ENCODE data around the gene DYNLT1.
"Not testable (repeated sequence)": the region's sequence is repeated elsewhere in the genome, so short reads cannot be mapped to it uniquely, and the experiment has no call there.

The DYNLT1 gene

DNA sequence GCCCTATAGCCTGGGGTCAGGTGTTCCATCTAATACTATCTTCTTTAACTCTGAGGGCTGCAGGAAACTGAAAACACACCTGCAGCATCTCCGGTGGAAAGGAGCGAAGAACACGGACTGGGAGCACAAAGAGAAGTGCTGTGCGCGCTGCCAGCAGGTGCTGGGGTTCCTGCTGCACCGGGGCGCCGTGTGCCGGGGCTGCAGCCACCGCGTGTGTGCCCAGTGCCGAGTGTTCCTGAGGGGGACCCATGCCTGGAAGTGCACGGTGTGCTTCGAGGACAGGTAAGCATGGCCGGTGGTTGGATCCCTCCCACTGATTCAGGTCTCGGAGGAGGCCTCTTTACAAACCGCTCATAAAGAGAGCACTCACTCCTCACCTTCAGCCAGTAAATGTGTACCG lies 20.8 kb upstream of the DYNLT1 start:
- Histone ChIP-seq H4K20me1 (peaks cover 6% of the 10 kb centered on the region; the same call in 1 of the 2 replicates), H3K27ac (no peak overlapping the region), H3K9me3 (no peaks in the 10 kb centered on the region), H3K9ac (no peak overlapping the region), H3K4me2 (no peak overlapping the region), H3K4me3 (no peak overlapping the region), H3K36me3 (no peaks in the 10 kb centered on the region), H3K27me3 (peaks cover 81% of the 10 kb centered on the region), H3K4me1 (peaks cover 11% of the 10 kb centered on the region; the same call in 1 of the 2 replicates)
- no peak for TF ChIP-seq Cebpa-rat (IDR thresholded peaks at IDR 0.05)

DNA sequence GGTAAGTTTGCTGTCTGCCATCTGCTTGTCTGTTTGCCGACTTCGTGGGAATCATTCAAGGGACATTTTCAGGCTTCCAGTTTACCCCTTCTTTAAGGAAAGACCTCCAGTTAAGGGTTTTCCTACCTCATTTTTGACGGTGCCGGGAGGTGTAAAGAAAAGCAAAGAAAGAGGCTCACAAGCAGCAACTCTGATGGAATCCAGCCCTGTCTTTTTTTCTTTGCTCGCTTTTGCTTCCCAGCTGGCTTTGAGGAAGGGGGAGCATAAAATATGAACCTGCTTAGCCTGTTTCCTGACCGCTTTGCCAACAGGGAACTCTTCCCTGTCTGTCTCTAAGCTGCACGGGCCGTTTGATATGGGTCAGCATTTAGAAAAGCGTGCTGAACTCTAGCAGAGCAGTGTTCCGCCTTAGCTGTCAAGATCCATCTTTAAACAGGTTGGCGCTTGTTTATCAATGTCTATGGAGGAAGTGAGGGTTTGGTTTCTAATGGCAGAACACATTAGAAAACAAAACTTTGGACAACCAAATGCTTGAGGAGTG lies 19.2 kb upstream of the DYNLT1 start:
- Histone ChIP-seq H4K20me1 (peaks cover 6% of the 10 kb centered on the region; the same call in 1 of the 2 replicates), H3K9ac (no peak overlapping the region), H3K27ac (no peak overlapping the region), H3K9me3 (no peaks in the 10 kb centered on the region), H3K4me3 (no peak overlapping the region), H3K27me3 (peaks cover 72% of the 10 kb centered on the region), H3K36me3 (no peaks in the 10 kb centered on the region), H3K4me1 (peaks cover 11% of the 10 kb centered on the region; the same call in 1 of the 2 replicates), H3K4me2 (no peak overlapping the region)
- TF ChIP-seq Cebpa-rat (IDR thresholded peaks at IDR 0.05), result no peak

DNA sequence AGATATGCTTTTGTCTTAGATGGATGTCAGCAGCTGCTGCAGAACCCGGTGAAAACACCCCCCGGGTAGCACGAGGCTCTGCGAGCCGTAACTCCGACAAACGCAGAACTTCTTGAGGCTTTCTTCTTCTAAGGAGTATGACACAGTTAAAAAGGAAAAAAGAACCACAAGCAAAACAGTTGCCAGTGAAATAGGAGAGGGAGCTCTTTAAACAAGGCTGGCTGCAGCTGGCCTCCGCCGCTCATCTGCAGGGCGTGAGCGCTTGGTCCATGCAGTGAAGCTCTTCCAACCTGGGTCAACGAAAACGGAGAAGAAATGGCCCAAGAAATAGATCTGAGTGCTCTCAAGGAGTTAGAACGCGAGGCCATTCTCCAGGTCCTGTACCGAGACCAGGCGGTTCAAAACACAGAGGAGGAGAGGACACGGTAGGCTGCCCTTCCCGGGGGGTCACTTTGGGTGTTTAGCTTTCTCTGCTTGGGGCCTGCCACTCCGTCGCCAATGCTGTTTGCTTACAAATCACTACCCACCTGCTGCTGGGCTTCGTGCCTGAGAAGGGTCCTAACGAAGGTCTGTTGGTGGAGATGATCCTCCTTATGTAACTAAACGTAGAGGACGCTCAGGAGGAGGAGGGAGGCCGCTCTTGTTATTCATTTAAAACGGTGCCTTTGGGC lies 18.5 kb upstream of the DYNLT1 start:
- Histone ChIP-seq H3K9me3 (no peaks in the 10 kb centered on the region), H3K36me3 (no peaks in the 10 kb centered on the region), H3K27ac (no peak overlapping the region), H3K4me2 (peak overlapping the region; percentile 17; the same call in 1 of the 2 replicates), H3K4me1 (peaks cover 11% of the 10 kb centered on the region; the same call in 1 of the 2 replicates), H4K20me1 (peaks cover 6% of the 10 kb centered on the region; the same call in 1 of the 2 replicates), H3K27me3 (peaks cover 66% of the 10 kb centered on the region), H3K9ac (no peak overlapping the region), H3K4me3 (no peak overlapping the region)
- TF ChIP-seq Cebpa-rat (IDR thresholded peaks at IDR 0.05), result no peak

DNA sequence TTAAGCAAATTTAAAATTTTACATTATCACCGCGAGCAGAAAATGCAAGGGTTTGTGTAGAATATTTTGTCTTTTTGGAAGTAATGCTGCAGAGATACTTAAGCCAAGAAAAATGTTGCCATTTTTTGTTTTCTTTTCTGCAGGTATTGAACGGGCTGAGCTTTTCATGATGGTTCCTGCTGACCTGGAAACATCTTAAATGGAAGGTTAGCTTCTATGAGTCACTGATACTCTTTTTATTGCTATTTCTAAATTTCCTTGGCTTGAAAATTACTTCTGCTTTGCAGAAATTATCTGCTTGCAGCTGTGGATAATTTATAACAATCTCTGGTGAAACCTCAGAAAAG lies 18.0 kb upstream of the DYNLT1 start:
- peaks cover 61% of the 10 kb centered on the region for H3K27me3 ChIP-seq
- no peak overlapping the region for H3K4me3 ChIP-seq
- no peak overlapping the region for H3K4me2 ChIP-seq
- H3K9ac ChIP-seq, result no peak overlapping the region
- peaks cover 6% of the 10 kb centered on the region; the same call in 1 of the 2 replicates for H4K20me1 ChIP-seq
- H3K4me1 ChIP-seq, result peaks cover 11% of the 10 kb centered on the region; the same call in 1 of the 2 replicates
- H3K9me3 ChIP-seq, result no peaks in the 10 kb centered on the region
- no peak for TF ChIP-seq Cebpa-rat (IDR thresholded peaks at IDR 0.05)
- H3K36me3 ChIP-seq, result no peaks in the 10 kb centered on the region
- H3K27ac ChIP-seq, result no peak overlapping the region

DNA sequence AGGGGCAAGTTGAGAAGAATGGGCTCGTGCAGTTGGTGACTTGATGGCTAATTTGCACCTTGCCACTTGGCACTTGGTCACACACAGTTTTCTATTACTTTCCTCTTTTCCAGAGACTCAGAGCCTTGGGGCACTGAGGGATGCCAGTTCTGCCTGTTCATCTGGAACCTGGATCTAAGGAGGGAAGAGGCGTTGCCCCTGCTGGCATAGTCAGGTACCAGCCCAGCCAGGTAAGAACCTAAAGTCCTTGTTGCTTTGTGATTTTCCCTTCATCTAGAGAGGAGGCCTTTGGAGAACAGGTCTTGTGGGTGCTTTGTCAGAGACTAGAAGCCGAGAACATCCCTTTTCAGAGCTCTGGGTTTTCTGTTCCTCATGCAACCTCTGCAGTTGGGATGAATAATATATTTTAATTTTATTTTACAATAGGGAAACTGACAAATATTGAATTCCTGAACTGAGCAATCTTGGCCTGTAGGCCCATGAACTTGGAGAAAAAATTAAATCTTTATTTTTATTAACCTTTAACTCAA lies 16.7 kb upstream of the DYNLT1 start:
- no peak overlapping the region for H3K27ac ChIP-seq
- H3K9me3 ChIP-seq, result no peaks in the 10 kb centered on the region
- H3K9ac ChIP-seq, result no peak overlapping the region
- peaks cover 6% of the 10 kb centered on the region; the same call in 1 of the 2 replicates for H3K4me1 ChIP-seq
- H3K4me2 ChIP-seq, result no peak overlapping the region
- no peaks in the 10 kb centered on the region for H3K36me3 ChIP-seq
- no peak overlapping the region for H3K4me3 ChIP-seq
- no peak for TF ChIP-seq Cebpa-rat (IDR thresholded peaks at IDR 0.05)
- peaks cover 48% of the 10 kb centered on the region for H3K27me3 ChIP-seq
- H4K20me1 ChIP-seq, result no peaks in the 10 kb centered on the region; the same call in 1 of the 2 replicates

DNA sequence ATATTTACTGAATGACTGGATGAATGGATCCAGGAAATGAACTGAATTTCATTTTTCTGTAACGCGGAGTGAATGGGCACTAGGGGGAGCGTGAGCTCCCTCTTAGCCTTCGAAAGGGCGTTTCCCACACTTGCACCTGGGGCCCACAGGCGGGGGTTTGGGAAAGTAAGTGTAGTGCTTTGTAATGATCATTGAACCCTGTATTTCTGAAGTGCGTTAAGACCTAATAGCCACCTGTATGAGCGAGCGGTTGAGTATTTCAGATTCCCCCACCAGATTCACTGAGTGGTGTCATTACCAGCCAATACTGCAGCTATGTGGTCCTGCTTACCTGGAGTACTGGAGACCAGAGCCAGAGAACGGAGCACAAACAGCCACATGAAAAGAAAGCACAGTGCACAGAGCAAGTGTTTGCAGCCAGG lies 15.8 kb upstream of the DYNLT1 start:
- no peak for TF ChIP-seq Cebpa-rat (IDR thresholded peaks at IDR 0.05)

DNA sequence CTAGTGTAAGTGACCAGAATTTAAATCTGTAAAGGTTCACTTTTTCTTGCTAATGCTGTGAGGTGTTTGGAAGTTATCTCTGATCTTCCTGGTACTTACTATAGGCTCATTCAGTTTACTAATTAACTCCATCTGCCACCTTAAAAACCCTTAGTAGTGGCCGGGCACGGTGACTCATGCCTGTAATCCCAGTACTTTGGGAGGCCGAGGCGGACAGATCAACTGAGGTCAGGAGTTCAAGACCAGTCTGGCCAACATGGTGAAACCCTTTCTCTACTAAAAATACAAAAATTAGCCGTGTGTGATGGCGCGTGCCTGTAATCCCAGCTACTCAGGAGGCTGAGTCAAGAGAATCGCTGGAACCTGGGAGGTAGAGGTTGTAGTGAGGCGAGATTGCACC lies 12.4 kb upstream of the DYNLT1 start:
- H3K4me1 ChIP-seq, result peaks cover 28% of the 10 kb centered on the region
- not testable (repeated sequence) for H3K27ac ChIP-seq, H3K9ac ChIP-seq, H3K36me3 ChIP-seq, H3K4me2 ChIP-seq, H3K9me3 ChIP-seq, H3K4me3 ChIP-seq, H4K20me1 ChIP-seq
- H3K27me3 ChIP-seq, result peaks cover 30% of the 10 kb centered on the region

More for the DNA sequence above, 15.8 kb upstream of the DYNLT1 start:
- Histone ChIP-seq H3K9me3 (no peaks in the 10 kb centered on the region), H3K27ac (no peak overlapping the region), H4K20me1 (no peaks in the 10 kb centered on the region; the same call in 1 of the 2 replicates), H3K27me3 (peaks cover 48% of the 10 kb centered on the region), H3K9ac (no peak overlapping the region), H3K36me3 (no peaks in the 10 kb centered on the region), H3K4me1 (peaks cover 5% of the 10 kb centered on the region), H3K4me3 (no peak overlapping the region), H3K4me2 (no peak overlapping the region)

DNA sequence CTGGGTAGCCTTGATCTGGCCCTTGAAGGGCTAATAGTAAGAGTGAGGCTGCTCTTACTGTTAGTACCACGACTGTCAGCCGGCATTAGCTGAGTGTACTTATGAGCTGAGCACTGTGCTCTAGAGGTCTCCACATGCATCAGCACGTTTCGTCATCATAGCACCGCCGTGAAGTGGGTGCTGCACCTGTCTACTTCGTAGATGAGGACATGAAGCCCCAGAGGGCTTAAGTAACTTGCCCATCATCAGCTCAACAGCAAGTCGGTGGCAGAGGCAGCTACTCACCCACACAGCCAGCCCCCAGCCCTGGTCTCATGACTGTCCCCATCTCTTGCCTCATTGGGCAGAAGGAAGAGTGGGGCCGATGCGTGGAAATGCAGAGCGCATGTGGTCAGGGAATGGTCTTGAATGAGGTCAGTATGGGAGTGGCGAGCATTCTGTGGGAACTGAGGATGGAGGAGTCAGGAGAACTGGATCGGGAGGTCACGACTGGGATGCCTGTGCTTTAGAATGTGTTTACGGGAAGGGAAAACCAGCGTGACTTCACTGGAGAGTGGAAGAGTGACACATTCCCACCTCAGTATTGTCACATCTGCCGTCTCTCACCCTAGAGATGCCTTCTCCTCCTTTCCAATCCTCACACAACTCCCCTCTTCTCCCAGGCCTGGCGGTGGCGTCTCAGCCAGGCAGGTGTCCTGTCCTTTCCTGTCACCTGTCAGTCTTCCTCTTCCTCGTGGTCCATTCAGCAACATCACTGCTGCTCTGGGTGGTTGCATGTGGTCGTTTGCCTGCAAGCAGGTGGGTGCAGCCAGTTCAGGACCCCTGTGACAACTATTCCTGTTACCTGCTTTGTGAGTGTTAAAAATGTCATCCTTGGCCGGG lies 11.3 kb upstream of the DYNLT1 start:
- Histone ChIP-seq H3K27ac (no peak overlapping the region), H3K4me2 (no peak overlapping the region), H3K36me3 (no peaks in the 10 kb centered on the region), H3K9me3 (no peaks in the 10 kb centered on the region), H3K4me3 (no peak overlapping the region), H3K27me3 (peaks cover 23% of the 10 kb centered on the region), H3K9ac (no peak overlapping the region), H3K4me1 (peaks cover 28% of the 10 kb centered on the region), H4K20me1 (0 out of 2 replicates have a peak, but pooled peaks cover 9% of the 10 kb centered on the region)
- no peak for TF ChIP-seq Cebpa-rat (IDR thresholded peaks at IDR 0.05)

DNA sequence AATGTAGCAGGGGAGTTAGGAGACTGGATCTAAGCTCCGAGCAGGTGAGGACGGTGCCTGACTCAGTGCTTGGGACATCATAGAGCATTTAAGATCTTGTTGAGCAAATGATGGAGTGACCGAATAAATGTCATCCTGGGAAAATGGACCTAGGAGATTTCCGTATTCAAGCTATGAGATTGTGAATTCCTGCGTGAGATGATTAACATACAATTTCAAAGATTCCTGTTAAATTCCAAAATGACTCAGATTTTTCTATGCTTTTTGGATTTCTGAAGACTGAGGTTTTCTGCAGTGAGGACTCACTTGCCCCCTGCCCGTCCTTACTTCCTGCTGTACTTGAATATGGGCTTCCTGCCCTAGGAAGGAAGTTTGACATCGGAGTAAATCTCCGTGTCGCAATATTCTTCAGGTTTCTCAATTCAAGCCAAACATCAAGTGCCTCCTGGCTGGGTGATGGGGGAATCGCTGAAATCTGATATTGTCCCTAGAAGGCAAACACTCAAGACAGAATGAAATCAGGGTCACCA lies 10.5 kb upstream of the DYNLT1 start:
- Histone ChIP-seq H3K36me3 (no peaks in the 10 kb centered on the region), H3K4me2 (peak overlapping the region; percentile 73; the same call in 1 of the 2 replicates), H3K9ac (no peak overlapping the region), H3K4me3 (no peak overlapping the region), H3K27me3 (peaks cover 23% of the 10 kb centered on the region), H3K9me3 (no peaks in the 10 kb centered on the region), H4K20me1 (0 out of 2 replicates have a peak, but pooled peaks cover 9% of the 10 kb centered on the region), H3K27ac (no peak overlapping the region), H3K4me1 (peaks cover 35% of the 10 kb centered on the region)
- TF ChIP-seq Cebpa-rat (IDR thresholded peaks at IDR 0.05), result no peak
